Measurements from ENCODE around the gene PPIP5K2. TPM values are rescaled to one million over a fixed set of nuclear protein-coding genes. Genes with fewer than 3 reads are reported as not detected.

Gene PPIP5K2
- total RNA-seq, 2 donors from 2014 or later = 23.1 to 29.6 TPM

DNA sequence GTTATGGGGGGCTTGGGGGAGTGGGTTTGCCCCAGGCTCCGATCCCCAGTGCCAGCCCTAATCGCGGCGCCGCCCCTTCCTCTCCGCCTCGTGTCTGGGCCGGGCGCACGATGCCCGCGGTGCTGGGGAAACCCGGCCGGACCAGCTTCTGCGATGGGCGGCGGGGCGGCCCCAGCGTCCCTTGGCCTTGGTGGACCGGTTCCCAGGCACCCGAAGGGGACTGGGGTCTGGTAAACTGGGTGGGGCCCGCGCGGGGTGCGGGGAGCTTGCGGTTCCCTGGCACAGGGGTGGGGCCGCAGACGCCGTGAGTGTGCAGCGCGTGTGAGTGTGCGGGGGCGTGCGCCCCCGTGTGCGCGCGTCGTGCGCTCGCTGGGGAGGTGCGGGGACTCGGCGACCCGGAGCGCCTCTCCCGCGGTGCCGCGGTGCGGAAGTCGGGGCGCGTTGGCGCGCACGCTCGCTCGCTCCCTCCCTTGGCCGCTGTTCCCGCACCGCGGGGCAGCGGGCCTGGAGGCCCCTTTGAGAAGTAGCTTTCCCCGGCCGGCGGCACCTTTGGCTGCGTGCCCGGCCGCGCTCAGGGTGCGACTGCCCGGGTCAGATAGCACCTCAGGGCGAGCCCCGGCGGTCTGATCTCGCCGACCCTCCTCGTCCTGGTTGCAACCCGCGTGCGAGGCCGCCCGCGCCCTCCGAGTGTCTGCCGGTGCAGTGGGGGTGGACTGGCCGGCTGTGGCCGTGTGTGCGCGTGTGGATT, 139.0 kb downstream of the PPIP5K2 start:
- TF ChIP-seq POLR2A (IDR thresholded peaks at IDR 0.05) = no peak
- TF ChIP-seq, protein P1, sequence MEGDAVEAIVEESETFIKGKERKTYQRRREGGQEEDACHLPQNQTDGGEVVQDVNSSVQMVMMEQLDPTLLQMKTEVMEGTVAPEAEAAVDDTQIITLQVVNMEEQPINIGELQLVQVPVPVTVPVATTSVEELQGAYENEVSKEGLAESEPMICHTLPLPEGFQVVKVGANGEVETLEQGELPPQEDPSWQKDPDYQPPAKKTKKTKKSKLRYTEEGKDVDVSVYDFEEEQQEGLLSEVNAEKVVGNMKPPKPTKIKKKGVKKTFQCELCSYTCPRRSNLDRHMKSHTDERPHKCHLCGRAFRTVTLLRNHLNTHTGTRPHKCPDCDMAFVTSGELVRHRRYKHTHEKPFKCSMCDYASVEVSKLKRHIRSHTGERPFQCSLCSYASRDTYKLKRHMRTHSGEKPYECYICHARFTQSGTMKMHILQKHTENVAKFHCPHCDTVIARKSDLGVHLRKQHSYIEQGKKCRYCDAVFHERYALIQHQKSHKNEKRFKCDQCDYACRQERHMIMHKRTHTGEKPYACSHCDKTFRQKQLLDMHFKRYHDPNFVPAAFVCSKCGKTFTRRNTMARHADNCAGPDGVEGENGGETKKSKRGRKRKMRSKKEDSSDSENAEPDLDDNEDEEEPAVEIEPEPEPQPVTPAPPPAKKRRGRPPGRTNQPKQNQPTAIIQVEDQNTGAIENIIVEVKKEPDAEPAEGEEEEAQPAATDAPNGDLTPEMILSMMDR (IDR thresholded peaks at IDR 0.05) = no peak
- Histone ChIP-seq H3K27ac (peak overlapping the region; percentile 87 to 93 (median 92)), H3K4me3 (peak overlapping the region; percentile 97 to 100), H3K27me3 (no peaks in the 10 kb centered on the region), H3K36me3 (replicated peaks in 1 of 2; ENCODE audit: insufficient read depth in 1 of 2, low read depth in 2 of 2) (no peaks in the 10 kb centered on the region), H3K4me1 (peaks cover 38% of the 10 kb centered on the region), H3K9me3 (no peaks in the 10 kb centered on the region)
- intact Hi-C loops (cut with DNase I) = no loop called here
- DNase-seq (peak; percentile 50 to 64 (median 53)), ATAC-seq (peak; percentile 33)
- WGBS, 2 donors = 0% methylated on average over 15 to 83 of the region's 91 CpGs

DNA sequence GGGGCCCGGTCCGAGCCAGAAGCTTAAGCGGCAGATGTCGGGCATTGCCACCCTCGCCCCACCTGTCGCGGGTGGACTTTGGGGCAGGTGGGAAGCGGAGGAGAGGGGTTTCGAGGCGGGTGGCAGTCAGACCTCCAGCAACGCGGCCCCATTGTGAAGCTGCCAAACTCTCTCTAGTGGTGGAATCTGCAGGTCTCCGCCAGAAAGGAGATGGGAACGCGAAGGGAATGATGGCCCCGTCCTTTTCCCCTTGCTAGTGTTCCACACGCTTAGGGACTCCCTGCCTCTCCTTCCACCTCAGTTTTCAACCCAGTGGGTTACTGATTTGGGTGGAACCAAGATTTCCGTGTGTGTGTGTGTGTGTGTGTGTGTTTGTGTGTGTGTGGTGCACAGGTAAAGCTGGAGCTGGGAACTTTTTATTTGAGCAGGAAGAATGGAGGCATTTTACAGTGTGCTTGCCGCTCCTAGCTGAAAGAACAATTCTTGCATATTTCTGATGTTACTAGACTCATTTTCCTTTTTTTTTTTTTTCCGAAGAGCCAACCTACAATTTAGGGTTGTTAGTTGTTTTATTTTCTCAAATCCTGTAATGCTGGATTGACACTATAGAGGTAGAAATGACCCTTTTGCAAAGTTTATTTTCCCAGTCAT, 139.7 kb downstream of the PPIP5K2 start:
- DNase-seq (no peak), ATAC-seq (no peak)
- no peaks in the 10 kb centered on the region for H3K36me3 ChIP-seq (replicated peaks in 1 of 2; ENCODE audit: insufficient read depth in 1 of 2, low read depth in 2 of 2)
- peak in 1 of 3 donors; percentile 9 for TF ChIP-seq POLR2A (IDR thresholded peaks at IDR 0.05)
- TF ChIP-seq, protein P1 (IDR thresholded peaks at IDR 0.05) = no peak
- H3K4me1 ChIP-seq = peaks cover 45% of the 10 kb centered on the region
- intact Hi-C loops (cut with DNase I) = no loop called here
- 0 to 1% methylated on average over 9 to 20 of the region's 20 CpGs for WGBS, 2 donors
- peak overlapping the region; percentile 97 to 100 for H3K4me3 ChIP-seq
- H3K27ac ChIP-seq = peak overlapping the region; percentile 87 to 93 (median 92)
- H3K27me3 ChIP-seq = no peaks in the 10 kb centered on the region
- no peaks in the 10 kb centered on the region for H3K9me3 ChIP-seq

DNA sequence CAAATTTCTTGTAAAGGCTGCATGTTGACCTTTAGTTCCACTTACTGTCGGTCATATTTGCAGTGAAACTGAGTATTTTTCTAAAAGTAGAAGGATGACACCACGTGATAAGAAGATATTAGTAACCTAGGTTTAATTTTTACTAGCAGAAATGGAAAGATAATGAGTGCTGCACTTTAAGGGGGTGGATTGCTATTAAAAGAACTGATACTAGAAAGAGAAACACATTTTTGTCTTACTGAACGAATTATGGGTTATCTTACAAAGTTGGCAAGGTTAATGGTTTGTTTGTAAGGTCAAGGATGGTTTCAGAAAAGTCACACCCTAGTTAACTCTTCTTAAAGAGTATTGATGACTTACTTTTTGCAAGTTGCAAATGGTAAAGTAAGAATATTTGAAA, 140.8 kb downstream of the PPIP5K2 start:
- 33 to 36% methylated on average over 3 of the region's 3 CpGs for WGBS, 2 donors
- DNase-seq (no peak), ATAC-seq (no peak)
- intact Hi-C loops (cut with DNase I) = no loop called here
- no peak for TF ChIP-seq POLR2A (IDR thresholded peaks at IDR 0.05)
- TF ChIP-seq, protein P1 (IDR thresholded peaks at IDR 0.05) = no peak
- Histone ChIP-seq H3K4me3 (no peak overlapping the region), H3K27me3 (no peaks in the 10 kb centered on the region), H3K36me3 (replicated peaks in 1 of 2; ENCODE audit: insufficient read depth in 1 of 2, low read depth in 2 of 2) (no peaks in the 10 kb centered on the region), H3K27ac (peak overlapping the region in 1 of 4 donors; percentile 92), H3K4me1 (peaks cover 53% of the 10 kb centered on the region), H3K9me3 (no peaks in the 10 kb centered on the region)

Other genes with a start within 250 kb of the PPIP5K2 start
- 1 to 10 TPM; 1.6 to 5.2 TPM for gene GIN1, start 163 bp upstream of the PPIP5K2 start, total RNA-seq
- gene MACIR, start 138.5 kb downstream of the PPIP5K2 start, total RNA-seq = 1 to 10 TPM; 6.2 to 6.3 TPM

Measured in body of pancreas (tissue), 4 donors.